GM21786 (cell line): Measurements from ENCODE around the gene PSMB7.

Experiments
- ATAC-seq: cut with Tn5 transposase; IDR thresholded peaks from one replicate; pipeline ENCODE4 v1.9.1; 2021; ENCODE audit not compliant: unreplicated experiment

The PSMB7 gene

DNA sequence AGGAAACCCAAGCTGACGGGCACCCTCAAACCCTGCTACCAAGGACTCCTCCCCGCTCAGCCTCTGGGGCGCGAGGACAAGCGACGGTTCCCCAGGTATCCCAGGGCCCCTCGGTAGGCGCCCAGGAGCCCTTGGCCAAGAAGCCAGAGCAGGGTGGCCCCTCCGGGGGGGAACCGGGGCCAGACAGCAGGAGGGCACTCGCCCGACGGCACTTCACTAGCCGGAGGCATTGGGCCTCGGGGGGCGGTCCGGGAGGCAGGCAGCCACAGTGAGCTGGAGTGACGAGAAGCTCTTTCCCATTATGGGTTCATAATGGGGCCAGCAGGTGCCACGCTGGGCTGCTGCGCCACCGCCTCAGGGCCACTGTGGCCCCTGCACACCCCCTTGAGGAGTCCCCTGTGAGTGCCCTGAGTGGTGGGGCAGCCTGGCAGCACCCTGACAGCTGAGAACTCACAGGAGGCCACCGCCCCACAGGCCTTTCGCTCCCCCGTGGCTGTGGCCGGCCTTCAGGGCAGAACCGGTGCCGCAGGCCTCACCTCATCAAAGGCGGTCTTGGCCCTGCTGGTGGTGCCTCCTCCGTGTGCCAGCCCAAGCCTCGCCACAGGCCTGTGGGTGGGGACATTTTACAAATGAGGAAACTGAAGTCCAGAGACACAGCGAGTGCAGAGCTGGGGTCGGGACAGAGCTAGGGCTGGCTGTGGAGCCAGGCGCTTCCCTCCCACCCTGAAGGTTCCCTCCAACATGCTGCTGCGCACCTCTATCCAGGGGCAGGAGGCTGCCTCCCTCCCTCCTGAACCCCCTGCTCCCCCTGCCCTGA is 68.7 kb downstream of the PSMB7 start:
- no peak for ATAC-seq

DNA sequence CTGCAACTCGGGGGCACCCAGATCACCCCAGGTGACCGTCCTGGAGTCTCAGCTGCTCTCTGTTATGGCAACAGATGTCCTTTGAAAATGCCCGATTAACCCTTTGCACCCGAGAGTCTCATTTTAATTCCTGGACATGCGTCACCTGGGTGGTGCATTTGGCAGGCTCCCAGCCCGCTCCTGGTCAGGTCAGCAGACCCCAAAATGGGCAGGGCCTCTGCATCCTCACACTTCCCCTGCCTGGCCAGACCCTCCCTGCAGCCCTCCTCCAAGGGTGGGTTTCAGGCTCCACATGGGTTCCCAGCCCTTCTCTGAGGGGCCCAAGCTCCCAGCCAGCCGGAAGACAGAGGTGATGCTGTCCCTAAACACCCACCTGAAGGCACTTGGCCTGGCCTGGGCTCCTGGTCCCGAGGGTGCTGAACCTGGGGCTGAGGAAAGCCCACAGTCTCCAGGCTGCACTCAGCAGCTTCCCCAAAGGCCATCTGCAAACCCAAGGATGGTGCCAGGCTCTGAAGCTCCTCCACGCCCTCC is 69.4 kb downstream of the PSMB7 start:
- ATAC-seq = no peak

DNA sequence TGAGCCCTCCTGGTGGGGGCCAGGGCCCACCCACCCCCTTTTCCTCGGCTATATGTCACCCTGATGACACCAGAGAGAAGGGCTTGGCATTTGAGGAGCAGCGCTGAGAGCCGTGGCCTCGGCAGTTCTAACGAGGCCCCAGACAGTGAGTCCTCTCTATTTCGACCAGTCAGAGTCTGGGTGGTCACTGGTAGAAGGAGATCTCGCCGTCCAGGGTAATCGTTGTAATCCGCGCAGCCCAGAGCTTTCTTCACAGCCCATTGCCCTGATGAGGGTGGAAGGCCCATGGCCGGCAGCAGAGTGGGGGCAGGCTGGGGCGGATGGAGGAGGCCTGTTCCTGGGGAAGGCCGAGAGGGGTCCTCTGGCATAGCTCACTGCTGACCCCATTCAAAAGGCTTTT is 70.2 kb downstream of the PSMB7 start:
- no peak for ATAC-seq

DNA sequence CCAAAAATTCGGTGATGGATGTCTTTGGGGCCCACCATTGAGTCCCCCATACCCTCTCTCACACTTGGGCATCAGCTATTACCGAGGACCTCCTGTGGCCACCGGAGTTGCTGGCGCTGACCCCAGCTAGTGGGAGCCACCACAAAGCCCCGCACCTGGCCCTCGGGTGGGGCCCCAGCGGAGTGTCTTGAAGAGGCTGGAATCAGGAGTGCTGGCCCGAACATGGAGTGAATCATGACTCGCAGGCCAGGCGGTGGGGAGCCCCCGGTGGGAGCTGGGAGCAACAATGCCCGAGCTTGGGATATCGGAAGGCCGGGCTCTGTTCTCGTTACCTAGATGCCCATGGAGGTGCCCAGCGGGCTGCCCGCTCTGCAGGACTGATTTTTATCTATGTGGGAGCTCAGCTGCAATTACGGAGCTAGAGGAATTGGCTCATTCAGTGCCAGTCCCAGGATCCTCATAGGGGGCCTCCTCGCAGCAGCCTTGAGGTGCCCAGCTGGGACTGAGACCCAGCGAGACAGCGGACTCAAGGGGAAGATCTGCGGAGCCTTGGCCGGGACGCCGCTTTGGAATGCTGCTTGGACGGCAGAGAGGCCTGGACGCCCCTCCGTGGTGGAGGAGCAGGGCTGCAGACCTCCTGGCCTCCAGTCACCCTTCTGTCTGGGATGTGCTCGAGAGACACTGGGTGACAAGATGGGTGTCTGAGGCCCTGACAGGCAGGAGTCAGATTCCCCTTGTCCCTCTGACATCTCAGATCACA is 70.8 kb downstream of the PSMB7 start:
- no peak for ATAC-seq

DNA sequence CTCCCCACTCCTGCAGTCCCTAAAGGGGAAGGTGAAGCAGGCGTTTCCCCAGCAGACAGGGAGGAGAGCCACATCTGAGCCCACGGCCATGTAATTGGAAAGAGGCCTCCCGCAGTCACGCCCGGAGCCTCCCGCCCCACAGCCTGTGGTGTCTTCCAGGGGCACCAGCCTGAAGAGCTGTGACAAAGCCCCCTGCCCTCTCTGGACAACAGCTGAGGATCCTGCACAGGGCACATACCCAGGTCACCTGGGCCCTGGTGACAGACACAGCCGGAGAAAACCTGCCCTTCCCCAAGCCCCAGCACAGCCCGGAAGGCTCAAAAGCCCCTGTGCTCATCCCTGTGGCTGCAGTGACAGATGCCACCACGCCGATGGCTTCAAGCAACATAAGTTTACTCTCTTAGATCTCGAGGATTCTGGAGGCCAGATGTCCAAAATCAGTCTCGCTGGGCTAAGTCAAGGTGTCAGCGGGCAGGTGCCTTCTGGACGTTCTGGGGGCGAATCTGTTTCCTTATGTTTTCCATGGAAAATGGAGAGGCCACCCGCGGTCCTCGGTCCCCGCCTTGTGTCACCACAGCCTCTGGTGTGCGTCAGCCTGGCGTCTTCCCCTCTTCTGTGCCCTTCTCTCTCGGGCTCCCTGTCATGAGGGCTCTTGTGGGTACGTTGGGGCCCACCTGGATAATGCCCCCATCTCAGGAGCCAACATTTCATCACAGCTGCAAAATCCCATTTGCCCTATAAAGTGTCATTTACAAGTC is 71.5 kb downstream of the PSMB7 start:
- ATAC-seq = no peak

DNA sequence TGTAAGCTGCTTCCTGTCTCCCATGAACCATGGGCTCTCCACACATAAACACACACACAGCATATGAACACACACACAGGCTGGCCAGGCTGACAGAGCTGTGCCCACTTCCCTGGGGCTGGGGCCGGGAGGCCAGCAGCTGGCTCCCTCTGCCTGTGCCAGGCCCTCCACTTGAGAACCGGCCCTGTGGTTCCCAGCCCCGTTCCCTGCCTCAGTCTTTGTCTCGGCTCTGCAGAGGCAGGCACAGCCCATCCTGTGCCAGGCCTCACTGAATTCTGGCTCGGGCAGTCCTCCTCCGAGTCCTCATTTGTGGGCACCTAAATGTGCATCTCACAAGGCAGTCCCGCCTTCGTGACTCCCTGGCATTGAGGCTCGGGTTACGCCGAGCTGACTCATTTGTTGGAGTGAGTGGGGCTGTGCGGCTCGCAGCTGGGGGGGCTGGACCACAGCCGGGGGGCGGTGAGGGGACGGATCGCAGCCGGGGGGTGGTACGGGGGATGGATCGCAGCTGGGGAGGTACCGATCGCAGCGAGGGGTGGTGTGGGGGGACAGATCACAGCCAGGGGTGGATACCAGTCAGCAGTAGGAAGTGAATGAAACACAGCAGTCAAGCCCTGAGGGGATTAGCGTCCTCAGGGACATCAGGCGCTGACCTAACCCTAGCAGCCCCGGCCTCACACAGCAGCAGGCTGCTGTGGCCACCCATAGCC is 72.3 kb downstream of the PSMB7 start:
- ATAC-seq = no peak

DNA sequence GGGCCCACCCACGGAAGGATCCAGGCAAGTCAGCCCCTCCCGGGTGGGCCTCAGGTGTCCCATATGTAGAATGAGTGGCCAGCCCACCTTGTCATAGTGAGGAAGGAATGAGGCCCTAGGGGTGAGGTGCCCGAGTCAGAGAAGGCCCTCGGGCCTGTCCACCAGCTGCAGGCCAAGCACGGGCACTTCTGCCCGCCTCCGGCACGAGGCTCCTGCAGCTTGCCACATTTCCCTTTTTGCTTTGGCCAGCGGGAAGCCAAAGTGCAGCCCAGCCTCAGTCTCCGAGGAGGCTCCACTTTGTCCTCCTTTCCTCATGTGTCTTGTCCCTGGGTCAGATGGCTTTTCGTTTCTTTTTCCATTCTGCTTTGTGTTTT is 72.9 kb downstream of the PSMB7 start:
- ATAC-seq = no peak

DNA sequence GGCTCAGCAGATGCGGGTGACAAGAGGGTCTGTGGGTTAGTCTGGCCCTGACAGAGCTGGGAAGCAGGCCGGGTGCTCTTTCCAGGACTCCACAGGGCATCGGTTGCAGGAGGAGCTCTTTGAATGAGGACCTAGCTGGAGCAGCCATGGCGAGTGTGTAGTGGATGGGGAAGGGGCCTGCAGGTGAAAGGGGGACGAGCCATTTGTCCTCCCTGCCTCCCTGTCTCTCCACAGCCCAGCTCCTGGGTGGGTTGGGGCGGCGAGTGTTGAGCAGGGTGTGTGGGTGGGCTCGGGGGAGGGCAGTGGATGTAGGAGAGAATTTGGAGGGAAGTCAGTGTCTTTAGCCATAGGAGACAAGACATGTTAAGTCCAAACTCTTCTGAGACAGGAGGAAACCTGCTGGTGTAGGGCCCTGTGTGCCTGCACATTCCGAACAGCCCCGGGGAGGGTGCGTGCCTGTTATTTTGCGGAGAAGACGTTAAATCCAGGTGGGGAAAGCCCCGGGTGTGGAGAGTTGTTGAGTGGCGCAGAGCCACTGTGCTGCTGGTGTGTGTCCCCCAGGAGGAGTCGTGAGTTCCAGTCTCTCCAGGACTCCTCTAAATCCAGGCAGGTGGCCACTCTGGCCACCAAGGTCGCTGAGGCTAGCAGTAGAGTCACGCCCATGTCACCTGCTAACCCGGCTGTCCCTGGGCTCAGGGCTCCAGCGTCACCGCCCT is 73.6 kb downstream of the PSMB7 start:
- ATAC-seq = no peak

DNA sequence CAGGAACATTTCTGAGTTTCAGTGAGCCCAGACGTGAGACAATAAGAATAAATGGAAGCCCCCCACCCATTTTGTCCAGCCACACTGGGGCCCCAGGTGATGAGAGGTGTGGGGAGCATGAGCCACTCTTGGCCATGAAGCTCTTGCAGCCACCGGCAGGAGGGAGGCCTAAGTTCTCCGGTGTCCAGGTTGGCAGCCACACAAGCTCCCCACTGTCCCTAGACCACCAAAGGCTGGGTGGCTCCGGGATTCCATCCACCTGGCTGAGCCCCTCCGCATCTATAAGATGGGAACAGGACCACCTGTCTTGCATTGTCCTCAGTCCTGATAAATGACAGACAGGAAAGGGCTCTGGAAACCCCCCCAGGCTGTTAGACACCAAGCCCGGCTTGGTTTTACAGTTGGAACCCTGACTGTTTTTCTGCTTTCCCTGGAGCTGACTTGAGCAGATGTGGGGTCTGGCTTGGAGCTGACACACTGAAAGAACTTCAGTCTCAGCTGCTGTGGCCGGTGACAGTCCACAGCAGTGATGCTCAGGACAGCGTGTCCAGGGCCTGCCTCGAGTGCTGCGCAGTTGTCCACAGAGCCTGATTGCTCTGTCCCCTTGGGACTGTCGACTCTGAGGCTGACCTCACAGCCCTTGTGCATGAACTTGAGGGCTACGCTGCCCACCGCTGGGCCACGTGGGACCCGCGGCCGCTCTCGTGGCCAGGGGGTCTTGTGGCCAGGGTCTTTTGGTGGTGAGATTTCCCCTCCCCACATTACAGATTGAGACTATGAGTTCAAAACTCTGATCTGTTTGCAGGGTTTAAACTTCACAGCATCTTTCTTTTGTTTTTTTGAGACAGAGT is 74.8 kb downstream of the PSMB7 start:
- no peak for ATAC-seq

DNA sequence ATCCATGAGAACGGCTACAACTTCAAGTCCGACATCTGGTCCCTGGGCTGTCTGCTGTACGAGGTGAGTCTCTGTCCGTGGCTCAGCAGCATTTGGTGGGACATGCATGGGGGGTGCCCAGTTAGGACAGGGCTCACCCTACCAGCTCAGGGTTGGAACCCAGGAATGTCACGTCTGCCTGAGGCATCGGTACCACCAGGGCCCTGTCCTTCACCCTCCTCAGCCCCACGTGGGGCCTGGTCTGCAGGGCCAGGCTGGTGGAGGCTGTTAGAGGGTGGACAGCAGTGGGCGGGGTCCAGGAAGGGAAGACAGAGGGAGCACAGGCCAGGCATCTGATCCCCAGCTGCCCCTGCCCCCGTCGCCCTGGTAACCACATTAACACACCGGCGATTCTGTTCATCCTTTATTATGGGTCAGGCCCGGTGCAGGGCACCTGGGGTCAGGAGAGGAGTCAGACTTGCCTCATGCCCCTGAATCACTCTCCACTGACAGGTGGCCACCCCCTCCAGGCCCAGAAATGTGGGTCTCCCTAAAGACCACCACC is 75.6 kb downstream of the PSMB7 start:
- no peak for ATAC-seq

DNA sequence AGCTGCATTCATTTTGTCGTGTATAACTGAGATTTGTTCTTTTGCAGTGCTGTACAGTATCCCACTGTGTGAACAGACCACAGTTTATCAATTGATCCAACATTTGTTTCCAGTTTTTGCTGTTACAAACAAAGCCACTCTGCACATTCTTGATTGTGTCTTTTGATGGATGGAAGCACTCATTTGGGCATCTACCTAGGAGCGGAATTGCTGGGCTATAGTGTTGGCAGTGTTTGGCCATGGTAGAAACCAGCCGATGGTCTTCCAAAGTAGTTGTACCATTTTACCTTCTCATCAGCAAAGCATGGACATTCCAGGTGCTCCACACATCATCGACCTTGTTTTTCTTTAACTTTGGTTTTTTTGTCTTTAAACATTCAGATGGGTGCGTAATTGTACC is 77.7 kb downstream of the PSMB7 start:
- no peak for ATAC-seq

DNA sequence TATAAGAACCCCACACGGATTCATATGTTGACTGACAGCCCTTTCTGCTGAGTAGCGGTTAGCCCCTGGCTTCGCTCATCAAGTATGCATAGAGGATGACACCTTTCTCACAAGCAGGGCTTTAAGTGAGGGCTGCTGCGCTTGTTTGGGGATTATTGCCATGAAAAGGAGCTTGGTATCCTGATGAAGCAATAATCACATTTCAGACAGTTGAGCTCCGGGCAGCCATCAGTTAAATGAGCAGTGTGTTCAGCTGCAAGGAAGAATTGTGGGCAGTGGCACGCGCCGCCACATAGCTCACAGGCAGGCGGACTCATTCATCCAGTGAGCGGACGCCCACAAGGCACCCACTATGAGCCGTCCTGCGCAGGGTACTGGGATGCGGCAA is 79.9 kb downstream of the PSMB7 start:
- ATAC-seq = no peak

DNA sequence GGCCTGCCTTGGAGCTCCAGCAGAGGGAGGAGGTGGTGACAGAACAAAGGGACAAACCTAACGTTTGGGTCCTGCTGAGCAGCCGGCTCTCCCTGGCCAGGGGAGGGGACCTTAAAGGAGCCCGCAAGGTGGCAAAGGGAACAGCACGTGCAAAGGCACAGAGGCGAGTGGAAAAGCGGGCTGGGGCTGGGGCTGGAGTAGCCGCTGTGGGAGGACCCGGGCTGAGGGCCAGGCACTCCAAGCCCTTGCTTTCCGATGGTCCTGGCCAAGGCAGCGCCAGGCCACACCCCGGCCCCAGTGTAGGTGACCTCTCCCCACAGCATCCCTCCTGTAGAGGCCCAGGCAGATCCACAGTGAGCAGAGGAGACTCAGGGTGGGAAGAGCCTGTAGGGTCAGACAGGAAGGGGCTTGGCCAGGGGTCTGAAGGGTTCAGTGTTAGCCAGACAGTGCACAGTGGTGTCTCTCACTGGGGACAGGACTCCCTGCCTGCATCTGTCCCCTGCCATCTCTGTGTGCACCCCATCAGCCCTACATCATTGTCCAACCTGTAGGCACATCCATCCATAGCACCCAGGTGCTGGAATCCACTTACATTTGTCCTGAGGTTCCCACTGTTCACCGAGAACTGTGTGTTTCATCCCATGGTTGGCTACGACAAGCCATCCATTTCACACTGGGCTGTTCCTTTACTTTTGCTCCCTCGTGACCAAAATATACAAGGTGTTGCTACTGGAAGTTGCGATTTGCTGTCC is 80.5 kb downstream of the PSMB7 start:
- no peak for ATAC-seq

DNA sequence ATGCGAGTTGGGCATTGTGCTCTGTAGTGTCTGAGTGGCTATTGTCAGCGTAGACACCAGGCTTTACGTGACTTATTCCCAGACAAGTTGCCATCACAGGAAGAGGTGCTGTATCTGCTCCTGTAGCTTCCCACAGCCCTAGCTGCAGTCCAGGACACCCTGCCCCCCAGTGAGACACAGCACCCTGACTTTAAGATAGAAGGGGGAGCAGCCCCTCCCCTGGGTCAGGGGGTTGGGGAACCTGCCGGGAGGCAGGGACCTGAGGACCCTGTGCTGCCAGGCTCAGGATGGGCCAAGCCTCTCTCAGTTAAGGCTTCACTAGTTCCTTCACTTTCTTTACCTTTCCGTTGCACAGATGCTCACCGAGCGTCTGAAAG is 82.1 kb downstream of the PSMB7 start:
- no peak for ATAC-seq

DNA sequence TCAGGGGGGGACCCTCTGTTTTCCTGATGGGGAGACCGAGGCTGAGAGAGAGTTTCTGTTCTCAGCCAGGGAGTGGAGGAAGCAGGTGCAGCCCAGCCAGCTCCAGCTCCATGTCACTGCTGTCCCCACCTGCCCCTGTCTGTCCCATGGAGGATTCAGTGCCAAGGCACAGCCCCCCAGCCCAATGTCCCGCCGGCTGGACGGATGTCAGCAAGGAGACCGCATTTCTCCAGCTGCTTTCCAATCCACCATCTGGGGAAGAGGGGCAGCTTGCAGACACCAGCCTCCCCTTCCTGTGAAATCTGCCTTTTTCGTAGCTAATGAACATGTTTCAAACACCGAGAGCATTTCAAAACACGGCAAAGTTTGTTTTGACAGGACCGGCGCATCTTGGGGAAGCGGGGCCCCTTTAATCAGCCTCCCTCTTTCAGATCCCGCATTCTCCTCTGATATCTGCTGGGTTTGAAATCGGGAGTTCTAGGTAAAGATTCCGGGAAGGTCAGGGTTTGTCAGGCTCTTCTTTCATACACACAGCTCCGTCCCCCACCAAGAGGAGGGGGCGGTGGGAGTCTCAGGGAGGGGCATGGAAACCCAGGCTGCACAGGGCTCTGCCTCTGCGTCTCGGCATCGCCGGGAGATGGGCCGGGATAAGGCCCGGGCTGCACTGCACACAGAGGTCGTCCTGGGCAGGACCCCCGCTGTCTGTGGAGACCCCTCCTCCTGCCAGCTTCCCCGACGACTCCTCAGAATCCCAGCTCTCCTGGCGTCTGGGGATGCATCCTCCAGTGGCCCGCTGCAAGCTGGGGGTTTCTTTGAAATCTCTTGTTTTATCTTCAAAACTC is 82.7 kb downstream of the PSMB7 start:
- ATAC-seq = no peak

DNA sequence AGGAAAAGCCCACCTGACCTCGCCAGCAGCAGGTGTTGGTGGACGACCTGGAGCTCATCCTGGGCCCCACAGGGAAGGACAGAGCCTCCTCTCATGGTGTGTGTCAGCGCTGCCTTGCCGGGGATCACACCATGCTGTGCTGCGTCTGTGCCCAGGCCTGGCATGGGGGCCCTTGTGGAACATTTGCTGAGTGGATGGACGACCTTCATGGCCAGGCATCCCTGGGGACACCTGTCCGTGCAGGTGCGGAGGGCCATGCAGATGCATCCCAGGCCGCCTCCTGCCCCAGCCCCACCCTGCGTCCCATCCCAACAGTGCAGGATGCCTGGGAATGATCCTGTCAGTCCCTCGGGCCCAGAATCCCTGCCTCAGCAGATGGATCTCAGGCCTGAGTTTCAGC is 83.7 kb downstream of the PSMB7 start:
- no peak for ATAC-seq

DNA sequence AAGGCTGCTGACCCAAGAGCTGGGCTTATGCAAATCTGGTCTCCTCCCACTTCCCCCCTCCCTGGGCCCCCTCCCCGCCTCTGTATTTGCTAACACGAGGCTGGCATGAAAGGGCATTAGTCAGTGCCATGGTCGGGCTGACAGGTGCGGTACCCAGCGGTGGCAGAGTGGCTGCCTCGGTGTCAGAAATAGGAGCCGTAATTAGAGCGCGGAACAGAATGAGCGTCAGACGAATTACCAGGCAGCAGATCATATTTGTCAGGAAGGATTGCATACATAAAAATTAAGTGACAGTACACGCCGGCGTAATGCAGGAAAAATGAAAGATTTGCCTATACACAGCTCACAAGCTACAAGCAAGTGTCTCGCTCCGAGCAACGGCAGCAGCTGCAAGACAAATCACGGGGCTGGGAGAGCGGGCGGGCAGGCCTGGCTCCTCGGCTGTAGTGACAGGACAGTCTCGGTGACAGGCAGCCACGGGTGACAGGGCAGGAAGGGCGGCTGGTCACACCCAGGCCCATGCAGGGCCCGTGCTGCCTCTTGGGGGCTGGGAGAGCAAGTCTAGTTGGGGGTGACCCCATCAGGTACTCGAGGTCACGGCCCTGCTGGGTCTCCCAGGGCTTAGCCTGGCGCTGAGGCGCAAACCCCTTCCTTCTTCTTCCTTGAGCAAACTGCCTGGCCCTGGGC is 85.1 kb downstream of the PSMB7 start:
- no peak for ATAC-seq
